Measurements from ENCODE around the gene SYTL5.

Gene SYTL5

DNA sequence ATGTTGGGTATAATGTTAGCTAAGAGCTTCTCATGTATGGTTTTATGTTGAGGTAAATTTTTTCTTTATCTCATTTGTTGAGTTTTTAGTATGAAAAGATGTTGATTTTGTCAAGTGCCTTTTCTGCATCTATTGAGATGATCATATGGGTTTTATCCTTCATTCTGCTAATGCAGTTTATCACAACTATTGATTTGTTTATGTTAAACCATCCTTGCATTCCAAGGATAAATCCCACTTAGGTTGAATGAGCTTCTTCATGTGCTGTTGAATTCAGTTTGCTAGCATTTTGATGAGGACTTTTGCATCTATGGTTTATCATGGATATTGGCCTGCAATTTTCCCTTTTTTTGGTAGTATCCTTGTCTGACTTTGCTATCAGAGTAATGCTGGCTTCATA, 93.3 kb downstream of the SYTL5 start:
- DNase-seq = no peak

GRCh38 chrX:38102240-38102639, 95.9 kb downstream of the SYTL5 start:
- no peak for DNase-seq

- no peak for DNase-seq
Observed at GRCh38 chrX:38102875-38103274, 96.5 kb downstream of the SYTL5 start.

DNA sequence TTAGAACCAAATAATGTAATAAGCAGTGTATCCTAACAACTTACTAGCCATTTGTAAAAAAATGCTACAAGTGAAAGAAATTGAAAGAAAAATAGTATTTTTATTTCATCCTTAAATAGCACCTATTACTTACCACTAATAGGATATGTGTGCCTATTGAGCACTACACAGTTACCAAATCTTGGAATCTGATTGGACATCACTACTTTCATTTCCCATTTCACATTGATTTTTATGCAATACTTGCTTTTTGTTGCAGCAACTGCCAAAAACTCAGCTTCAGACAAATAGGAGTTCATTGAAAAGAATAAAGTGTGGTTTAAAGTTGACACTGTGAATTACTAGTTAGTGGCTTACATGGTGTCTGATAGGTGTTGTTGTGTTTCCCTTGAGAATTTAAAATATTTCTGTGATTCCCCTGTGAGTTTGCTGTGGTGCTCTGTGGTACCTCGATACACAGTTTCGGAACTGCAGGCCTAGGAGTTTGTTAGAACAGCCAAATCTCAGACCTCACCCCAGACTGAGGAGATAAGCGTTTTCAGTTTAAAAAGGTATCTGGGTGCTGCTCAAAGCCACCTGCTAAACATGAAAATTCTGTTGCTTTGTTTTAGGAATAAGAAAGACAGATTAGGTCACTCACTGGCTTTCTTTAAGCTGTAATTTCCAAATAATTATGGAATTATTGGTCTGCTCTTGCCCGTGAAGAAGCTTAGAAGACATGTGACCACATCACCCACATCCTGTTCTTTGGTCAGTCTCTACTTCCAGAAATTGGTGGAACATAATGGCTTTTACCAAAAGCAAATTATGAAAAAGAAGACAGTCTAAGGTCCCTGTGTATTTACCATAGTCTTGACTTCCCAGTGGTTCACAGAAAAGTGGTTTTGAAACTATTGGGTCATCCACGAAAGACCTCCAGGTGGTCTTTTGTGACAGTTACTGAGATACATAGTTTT, 97.8 kb downstream of the SYTL5 start:
- no peak for DNase-seq

DNA sequence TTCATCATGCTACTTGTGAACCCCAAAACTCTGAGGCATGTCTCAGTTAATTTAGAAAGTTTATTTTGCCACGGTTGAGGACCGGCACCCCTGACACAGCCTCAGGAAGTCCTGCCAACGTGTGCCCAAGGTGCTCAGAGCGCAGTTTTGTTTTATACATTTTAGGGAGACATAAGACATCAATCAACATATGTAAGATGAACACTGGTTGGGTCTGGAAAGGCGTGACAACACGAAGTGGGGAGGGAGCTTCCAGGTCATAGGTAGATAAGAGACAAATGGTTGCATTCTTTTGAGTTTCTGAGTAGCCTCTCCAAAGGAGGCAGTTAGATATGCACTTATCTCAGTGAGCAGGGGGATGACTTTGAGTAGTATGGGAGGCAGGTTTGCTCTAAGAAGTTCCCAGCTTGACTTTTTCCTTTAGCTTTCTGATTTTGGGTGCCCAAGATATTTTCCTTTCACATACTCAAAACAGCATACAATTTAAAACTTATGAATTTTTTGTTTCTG, 98.9 kb downstream of the SYTL5 start:
- no peak for DNase-seq

GRCh38 chrX:38106991-38107655, 100.8 kb downstream of the SYTL5 start:
- no peak for DNase-seq

DNA sequence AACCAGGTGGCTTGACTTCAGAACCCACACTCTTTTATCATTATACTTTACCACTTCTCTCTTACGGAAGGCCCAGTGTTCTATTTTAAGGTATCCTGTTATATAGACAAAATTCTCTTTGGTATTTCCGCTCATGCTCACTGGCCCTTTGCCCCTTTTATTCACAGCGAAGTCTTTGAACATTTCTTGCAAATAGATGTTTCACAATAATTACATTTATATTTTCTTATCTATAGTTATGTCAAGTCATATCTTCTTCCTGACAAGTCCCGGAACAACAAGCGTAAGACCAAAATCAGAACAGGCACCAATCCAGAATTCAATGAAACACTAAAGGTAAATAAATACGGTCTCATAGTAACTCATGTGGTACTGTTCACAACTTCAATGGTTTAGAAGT, 102.0 kb downstream of the SYTL5 start:
- no peak for DNase-seq

- DNase-seq = no peak
Observed at GRCh38 chrX:38109042-38109898, 102.9 kb downstream of the SYTL5 start.

GRCh38 chrX:38110231-38110630, 103.9 kb downstream of the SYTL5 start:
- no peak for DNase-seq

DNA sequence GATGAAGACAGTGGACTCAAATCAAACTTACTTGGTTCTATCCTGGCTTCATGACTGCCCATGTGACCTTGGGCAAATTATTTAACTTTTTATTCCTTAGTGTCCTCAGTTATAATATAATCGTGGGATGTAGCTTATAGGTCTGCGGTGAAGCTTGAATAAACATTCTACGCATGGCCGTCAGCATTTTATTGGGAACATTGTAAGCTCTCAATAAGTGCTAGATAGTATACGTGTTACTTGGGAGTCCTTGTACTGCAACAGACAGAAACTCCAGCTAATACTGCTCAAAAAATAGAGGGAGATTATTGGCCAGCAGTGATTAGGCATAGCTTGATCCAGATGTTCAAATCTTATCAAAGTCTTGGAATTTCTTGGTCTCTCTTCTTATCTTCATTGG, 104.8 kb downstream of the SYTL5 start:
- no peak for DNase-seq

DNA sequence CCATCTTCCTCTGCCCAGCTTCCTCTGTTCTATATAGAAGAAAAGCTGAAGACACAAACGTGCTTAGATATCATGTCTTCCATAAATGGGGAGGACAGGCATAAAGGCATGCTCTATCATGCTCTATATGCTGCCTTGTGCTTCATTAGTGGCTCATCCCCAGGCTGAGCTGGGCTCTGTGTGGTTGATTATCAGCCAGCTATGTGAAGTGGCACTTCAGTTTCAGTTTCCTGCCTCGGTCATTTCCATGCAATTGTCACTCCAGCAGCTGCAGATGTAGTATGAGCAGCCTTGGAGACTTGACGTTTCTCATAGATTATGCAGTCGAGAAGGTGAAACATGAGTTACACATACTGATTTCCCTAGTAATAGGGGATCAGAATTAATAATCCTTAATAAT, 106.2 kb downstream of the SYTL5 start:
- no peak for DNase-seq

DNA sequence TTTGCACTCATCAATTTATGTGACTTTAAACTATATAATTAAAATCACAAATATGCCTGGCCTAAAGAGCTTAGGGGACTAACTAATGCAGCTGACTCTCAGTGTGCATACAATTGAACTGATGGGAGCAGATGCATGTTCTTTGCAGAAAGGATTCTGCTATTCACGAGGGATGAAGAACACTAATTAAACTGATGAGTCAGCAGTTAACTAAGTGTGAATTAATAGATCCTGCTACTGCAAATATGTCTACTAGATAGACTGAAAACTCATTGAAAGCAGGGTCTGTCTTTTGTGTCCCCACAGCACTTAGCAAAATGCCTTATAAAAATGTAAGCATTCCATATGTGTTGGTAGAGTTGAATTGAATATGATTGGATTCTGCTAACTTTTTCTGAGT, 110.4 kb downstream of the SYTL5 start:
- no peak for DNase-seq

DNA sequence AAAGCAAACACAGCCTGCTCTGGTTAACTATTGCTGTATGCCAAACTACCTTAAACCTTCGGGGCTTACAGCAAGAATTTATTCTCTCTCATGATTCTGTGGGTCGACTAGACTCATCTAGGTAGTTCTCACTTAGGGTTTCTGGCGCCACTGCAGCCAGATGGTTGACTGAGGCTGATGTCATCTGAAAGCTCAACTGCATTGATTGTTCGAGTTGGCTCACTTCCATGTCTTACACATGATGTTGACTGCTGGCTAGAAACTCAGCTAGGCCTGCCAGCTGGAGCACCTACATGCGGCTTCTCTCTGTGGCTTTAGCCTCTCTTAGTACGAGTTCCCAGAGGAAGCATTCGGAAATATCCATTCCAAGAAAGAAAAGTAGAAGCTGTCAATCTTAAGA, 111.1 kb downstream of the SYTL5 start:
- DNase-seq = no peak

GRCh38 chrX:38124000-38124399, 117.6 kb downstream of the SYTL5 start:
- DNase-seq = no peak

DNA sequence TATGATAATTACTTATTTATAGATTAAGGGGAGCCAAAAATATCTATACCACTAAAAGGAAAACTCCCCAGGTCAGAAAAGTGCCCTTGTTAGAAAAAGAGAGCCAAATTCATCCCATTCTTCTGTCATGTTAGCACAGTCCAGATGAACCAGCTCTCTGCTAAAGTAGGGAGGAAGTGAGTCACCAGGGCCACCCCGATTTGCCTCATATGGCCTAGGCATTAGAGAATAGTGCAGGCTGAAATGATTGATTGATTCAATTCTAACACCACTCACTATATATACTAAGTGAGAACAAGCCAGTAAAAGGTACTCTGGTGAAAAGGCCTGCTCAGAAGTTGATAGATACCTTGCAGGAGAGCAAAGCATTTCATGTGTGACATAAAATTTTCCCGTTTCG, 119.8 kb downstream of the SYTL5 start:
- DNase-seq = no peak

DNA sequence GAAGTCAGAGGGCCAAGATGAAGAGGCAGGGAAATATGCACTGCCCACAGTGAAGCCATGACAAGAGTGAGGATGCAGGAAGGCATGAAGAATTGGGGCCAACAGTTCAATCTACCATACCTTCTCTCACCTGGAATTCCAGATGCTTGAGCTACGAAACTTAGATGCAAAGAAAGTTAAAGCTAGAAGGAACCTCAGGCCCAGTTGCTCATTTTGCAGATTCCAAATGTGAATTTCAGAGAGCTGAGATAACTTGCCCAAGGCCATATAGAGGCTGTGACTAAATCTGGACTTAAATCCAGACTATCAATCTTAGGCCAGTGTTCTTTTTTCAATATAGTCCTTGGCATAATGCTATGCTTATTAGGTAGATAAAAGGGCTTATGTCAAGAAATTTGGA, 121.6 kb downstream of the SYTL5 start:
- no peak for DNase-seq

- no peak for DNase-seq
Observed at GRCh38 chrX:38129366-38129765, 123.0 kb downstream of the SYTL5 start.

- no peak for DNase-seq
Observed at GRCh38 chrX:38138157-38138891, 132.0 kb downstream of the SYTL5 start.

GRCh38 chrX:38138900-38139299, 132.5 kb downstream of the SYTL5 start:
- DNase-seq = no peak

DNA sequence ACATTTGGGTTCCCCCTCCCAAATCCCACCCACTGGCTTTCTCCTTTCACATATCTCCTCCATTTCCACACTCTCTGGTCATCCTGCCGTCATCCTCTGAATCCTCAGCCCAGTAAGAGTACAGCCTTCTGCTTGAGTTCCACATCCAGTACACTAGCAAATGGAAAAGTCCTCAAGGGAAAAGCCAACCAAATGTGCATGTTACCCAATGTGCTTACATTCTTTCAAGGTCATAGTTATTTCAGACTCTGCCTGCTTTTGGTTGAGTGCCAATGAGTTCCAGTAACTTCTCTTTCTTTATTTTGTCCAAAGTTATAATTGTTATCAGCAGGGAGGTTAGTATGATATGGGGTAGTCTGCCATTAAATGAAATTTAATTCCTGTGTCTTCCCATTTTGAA, 136.3 kb downstream of the SYTL5 start:
- no peak for DNase-seq

DNA sequence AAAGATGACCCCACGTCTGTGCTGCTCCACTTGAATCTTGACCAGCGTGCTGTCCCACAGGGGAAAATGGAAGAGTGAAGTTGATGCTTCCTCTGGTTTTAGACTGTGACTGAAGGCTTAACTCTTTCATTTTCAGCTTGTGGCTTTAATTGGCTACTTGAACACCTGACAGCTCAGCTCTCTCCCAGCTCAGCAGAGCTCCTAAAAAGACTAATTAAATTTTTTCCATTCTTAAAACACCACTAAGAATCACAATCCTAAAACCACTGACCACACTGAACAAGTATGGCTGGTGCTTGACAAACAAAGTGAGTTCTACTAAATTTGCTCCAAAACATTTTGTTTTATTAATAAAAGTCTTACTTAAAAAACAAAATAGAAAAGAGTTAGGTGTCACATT, 142.7 kb downstream of the SYTL5 start:
- DNase-seq = no peak

- DNase-seq = no peak
Observed at GRCh38 chrX:38150993-38151392, 144.6 kb downstream of the SYTL5 start.

Measured in CD4-positive, alpha-beta T cell treated with Interleukin-4 for 1 hour (primary cell).